ENCODE data around the gene NCL. TPM values are rescaled to one million over a fixed set of nuclear protein-coding genes. Genes with fewer than 3 reads are reported as not detected.

The NCL gene
- total and polyA plus RNA-seq, 8 donors: 280 to 988 (median 892) TPM

- ATAC-seq: no peak
Measured at GRCh38 chr2:231418820-231419640, 45.3 kb downstream of the NCL start.

GRCh38 chr2:231415029-231415428, 49.3 kb downstream of the NCL start:
- DNase-seq: no peak
- no peak for TF ChIP-seq CTCF (IDR thresholded peaks at IDR 0.05)
- intact Hi-C loops (cut with DNase I): loop anchor here in 1 of 2 donors (10.0 kb wide), 2 partner anchors 180 to 310 kb away; no protein-coding TSS in a partner anchor
- Histone ChIP-seq H3K9me3 (peaks cover 0 to 4% of the 10 kb centered on the region in 2 donors), H3K4me1 (peaks cover 5 to 9% of the 10 kb centered on the region in 2 donors), H3K27ac (no peak overlapping the region), H3K4me3 (no peak overlapping the region), H3K27me3 (peaks cover 0 to 56% of the 10 kb centered on the region in 2 donors), H3K36me3 (no peaks in the 10 kb centered on the region)
- no peak for ATAC-seq

More at GRCh38 chr2:231418820-231419640, 45.3 kb downstream of the NCL start:
- DNase-seq: no peak
- no peak overlapping the region for H3K4me3 ChIP-seq
- H3K9me3 ChIP-seq: no peaks in the 10 kb centered on the region
- peaks cover 0 to 19% of the 10 kb centered on the region in 2 donors for H3K27me3 ChIP-seq
- intact Hi-C loops (cut with DNase I): loop anchor here in 1 of 2 donors (10.0 kb wide), 2 partner anchors 184 to 314 kb away; no protein-coding TSS in a partner anchor
- H3K27ac ChIP-seq: no peak overlapping the region
- no peak for TF ChIP-seq CTCF (IDR thresholded peaks at IDR 0.05)
- no peaks in the 10 kb centered on the region for H3K4me1 ChIP-seq
- no peaks in the 10 kb centered on the region for H3K36me3 ChIP-seq

GRCh38 chr2:231413921-231414476, 50.3 kb downstream of the NCL start:
- no peak overlapping the region for H3K27ac ChIP-seq
- ATAC-seq: no peak

GRCh38 chr2:231413456-231413855, 50.8 kb downstream of the NCL start:
- TF ChIP-seq CTCF (IDR thresholded peaks at IDR 0.05): no peak
- Histone ChIP-seq H3K4me3 (no peak overlapping the region), H3K4me1 (peaks cover 5 to 9% of the 10 kb centered on the region in 2 donors), H3K9me3 (peaks cover 0 to 4% of the 10 kb centered on the region in 2 donors), H3K27ac (no peak overlapping the region), H3K27me3 (peaks cover 0 to 48% of the 10 kb centered on the region in 2 donors), H3K36me3 (no peaks in the 10 kb centered on the region)
- no peak for ATAC-seq
- DNase-seq: no peak
- intact Hi-C loops (cut with DNase I): loop anchor here in 1 of 2 donors (10.0 kb wide), 2 partner anchors 179 to 309 kb away; no protein-coding TSS in a partner anchor

More at GRCh38 chr2:231413921-231414476, 50.3 kb downstream of the NCL start:
- Histone ChIP-seq H3K9me3 (peaks cover 0 to 4% of the 10 kb centered on the region in 2 donors), H3K4me3 (no peak overlapping the region), H3K27me3 (peaks cover 0 to 54% of the 10 kb centered on the region in 2 donors), H3K36me3 (no peaks in the 10 kb centered on the region), H3K4me1 (peaks cover 5 to 9% of the 10 kb centered on the region in 2 donors)
- TF ChIP-seq CTCF (IDR thresholded peaks at IDR 0.05): no peak
- no peak for DNase-seq
- intact Hi-C loops (cut with DNase I): loop anchor here in 1 of 2 donors (10.0 kb wide), 2 partner anchors 179 to 309 kb away; no protein-coding TSS in a partner anchor

- no peak for ATAC-seq
- H3K27me3 ChIP-seq: peaks cover 0 to 48% of the 10 kb centered on the region in 2 donors
- H3K4me1 ChIP-seq: peaks cover 5 to 9% of the 10 kb centered on the region in 2 donors
- H3K27ac ChIP-seq: no peak overlapping the region
- peak overlapping the region; percentile 41 to 49 for H3K4me3 ChIP-seq
- H3K9me3 ChIP-seq: peaks cover 0 to 4% of the 10 kb centered on the region in 2 donors
- intact Hi-C loops (cut with DNase I): loop anchor here in 1 of 2 donors (10.0 kb wide), 2 partner anchors 178 to 308 kb away; no protein-coding TSS in a partner anchor
- no peaks in the 10 kb centered on the region for H3K36me3 ChIP-seq
- no peak for TF ChIP-seq CTCF (IDR thresholded peaks at IDR 0.05)
- DNase-seq: no peak
Measured at GRCh38 chr2:231412618-231412963, 51.7 kb downstream of the NCL start.

Data from left lung (tissue), 10 donors.